Measurements from ENCODE around the gene NEB. TPM values are rescaled to one million over a fixed set of nuclear protein-coding genes. Genes with fewer than 3 reads are reported as not detected.
"Not testable (repeated sequence)": the region's sequence is repeated elsewhere in the genome, so short reads cannot be mapped to it uniquely, and the experiment has no call there.

Gene NEB
- total RNA-seq, 1 donor from 2014 or later, result 2,139 TPM

- DNase-seq, result not testable (repeated sequence)
Observed at GRCh38 chr2:151646512-151646911, 87.8 kb downstream of the NEB start.

- DNase-seq, result no peak
Observed at GRCh38 chr2:151644580-151644979, 89.7 kb downstream of the NEB start.

- DNase-seq, result not testable (repeated sequence)
Observed at GRCh38 chr2:151641895-151642294, 92.4 kb downstream of the NEB start.

GRCh38 chr2:151640087-151640486, 94.2 kb downstream of the NEB start:
- no peak for DNase-seq

GRCh38 chr2:151638990-151639389, 95.3 kb downstream of the NEB start:
- DNase-seq, result no peak

- DNase-seq, result no peak
Observed at GRCh38 chr2:151638191-151638933, 95.9 kb downstream of the NEB start.

GRCh38 chr2:151637271-151637781, 97.0 kb downstream of the NEB start:
- no peak for DNase-seq

GRCh38 chr2:151634736-151635467, 99.4 kb downstream of the NEB start:
- DNase-seq, result no peak

GRCh38 chr2:151632993-151633565, 101.2 kb downstream of the NEB start:
- DNase-seq, result no peak

GRCh38 chr2:151630372-151630771, 103.9 kb downstream of the NEB start:
- DNase-seq, result no peak

- no peak for DNase-seq
Observed at GRCh38 chr2:151627353-151627752, 106.9 kb downstream of the NEB start.

GRCh38 chr2:151624271-151624670, 110.0 kb downstream of the NEB start:
- no peak for DNase-seq

GRCh38 chr2:151623631-151624030, 110.6 kb downstream of the NEB start:
- DNase-seq, result no peak

- DNase-seq, result no peak
Observed at GRCh38 chr2:151620761-151621160, 113.5 kb downstream of the NEB start.

GRCh38 chr2:151619337-151619989, 114.8 kb downstream of the NEB start:
- peak; percentile 49 for DNase-seq

GRCh38 chr2:151616760-151617339, 117.4 kb downstream of the NEB start:
- no peak for DNase-seq

GRCh38 chr2:151614606-151615306, 119.5 kb downstream of the NEB start:
- no peak for DNase-seq

- no peak for DNase-seq
Observed at GRCh38 chr2:151614159-151614558, 120.1 kb downstream of the NEB start.

- no peak for DNase-seq
Observed at GRCh38 chr2:151611351-151611750, 122.9 kb downstream of the NEB start.

GRCh38 chr2:151610310-151610709, 124.0 kb downstream of the NEB start:
- no peak for DNase-seq

- DNase-seq, result no peak
Observed at GRCh38 chr2:151609705-151610104, 124.6 kb downstream of the NEB start.

All from tongue (tissue), 2 donors.